Raji (cell line): ENCODE data around the gene DISP3.

Experiments
- POLR2A ChIP-seq: IDR thresholded peaks from 2 replicates; pipeline ENCODE4 v1.6.1; 2011; ENCODE audit warnings: low read depth, low read length, control low read depth; ENCODE audit not compliant: insufficient read depth

The DISP3 gene, protein sequence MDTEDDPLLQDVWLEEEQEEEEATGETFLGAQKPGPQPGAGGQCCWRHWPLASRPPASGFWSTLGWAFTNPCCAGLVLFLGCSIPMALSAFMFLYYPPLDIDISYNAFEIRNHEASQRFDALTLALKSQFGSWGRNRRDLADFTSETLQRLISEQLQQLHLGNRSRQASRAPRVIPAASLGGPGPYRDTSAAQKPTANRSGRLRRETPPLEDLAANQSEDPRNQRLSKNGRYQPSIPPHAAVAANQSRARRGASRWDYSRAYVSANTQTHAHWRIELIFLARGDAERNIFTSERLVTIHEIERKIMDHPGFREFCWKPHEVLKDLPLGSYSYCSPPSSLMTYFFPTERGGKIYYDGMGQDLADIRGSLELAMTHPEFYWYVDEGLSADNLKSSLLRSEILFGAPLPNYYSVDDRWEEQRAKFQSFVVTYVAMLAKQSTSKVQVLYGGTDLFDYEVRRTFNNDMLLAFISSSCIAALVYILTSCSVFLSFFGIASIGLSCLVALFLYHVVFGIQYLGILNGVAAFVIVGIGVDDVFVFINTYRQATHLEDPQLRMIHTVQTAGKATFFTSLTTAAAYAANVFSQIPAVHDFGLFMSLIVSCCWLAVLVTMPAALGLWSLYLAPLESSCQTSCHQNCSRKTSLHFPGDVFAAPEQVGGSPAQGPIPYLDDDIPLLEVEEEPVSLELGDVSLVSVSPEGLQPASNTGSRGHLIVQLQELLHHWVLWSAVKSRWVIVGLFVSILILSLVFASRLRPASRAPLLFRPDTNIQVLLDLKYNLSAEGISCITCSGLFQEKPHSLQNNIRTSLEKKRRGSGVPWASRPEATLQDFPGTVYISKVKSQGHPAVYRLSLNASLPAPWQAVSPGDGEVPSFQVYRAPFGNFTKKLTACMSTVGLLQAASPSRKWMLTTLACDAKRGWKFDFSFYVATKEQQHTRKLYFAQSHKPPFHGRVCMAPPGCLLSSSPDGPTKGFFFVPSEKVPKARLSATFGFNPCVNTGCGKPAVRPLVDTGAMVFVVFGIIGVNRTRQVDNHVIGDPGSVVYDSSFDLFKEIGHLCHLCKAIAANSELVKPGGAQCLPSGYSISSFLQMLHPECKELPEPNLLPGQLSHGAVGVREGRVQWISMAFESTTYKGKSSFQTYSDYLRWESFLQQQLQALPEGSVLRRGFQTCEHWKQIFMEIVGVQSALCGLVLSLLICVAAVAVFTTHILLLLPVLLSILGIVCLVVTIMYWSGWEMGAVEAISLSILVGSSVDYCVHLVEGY (N-terminal part only)

DNA sequence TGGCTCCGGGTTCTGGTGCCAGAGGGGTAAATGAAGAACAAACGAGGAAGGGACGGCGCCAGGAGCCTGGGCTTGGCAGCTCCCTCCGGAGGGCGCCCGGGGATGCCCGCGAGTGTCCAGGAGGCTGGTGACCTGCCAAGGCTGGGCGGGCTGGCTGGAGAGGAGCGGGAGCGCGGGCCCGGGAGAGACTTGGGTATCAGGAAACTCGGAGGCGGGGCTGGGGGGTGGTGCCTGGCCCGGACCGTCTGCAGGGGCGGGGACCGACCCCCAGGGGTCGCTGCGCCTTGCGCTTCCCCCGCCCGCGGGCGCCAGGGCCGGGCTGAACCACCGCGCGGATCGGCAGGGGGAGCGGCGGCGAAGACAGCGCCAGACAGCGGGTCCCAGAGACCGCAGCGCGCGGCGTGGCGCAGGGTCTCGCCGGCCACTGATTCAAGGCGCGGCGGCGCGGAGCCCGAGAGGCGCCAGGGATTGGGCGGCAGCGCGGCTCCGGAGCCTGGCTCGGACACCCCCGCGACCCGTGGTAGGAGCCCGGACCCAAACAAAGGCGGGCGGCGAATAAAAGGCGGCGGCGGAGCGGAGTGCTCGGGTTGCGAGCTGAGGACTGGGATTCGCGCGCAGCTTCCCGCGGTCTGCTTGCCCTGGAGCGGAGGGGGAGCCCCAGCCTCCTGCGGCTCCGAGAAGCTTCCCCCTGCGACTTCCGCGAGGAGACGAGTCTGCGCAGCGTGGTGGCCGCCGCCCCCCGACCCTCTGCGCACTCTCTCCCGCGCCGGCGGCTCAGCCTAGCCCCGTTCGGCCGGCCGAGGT is at the start of gene DISP3:
DISP3 (plus strand) TSS at position 585 of the 804 bp plus-strand sequence. CDS start 21,838 bp downstream, outside the sequence.
- 0 out of 2 replicates have a peak, but pooled peaks have one; percentile 18 for TF ChIP-seq POLR2A

DNA sequence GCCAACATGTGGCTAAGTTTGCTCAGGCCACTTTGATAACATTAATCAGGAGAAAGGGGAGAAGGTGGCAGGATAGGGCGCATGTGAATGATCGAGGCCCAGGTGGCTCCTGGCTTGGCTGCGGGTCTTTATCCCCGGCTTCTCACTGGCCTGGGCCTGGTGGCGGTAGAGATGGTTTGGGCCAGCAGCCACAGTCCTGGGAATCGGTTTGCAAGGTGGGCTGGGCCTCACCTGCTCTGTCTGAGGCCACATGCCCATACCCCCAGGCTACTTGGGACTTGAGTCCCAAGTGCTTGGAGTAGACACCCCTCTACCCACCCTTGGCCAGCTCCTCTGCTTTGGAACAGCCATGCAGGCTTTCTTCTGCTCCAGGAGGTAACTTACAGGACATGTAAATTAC is 49.7 kb upstream of the DISP3 start:
- TF ChIP-seq POLR2A: no peak

DNA sequence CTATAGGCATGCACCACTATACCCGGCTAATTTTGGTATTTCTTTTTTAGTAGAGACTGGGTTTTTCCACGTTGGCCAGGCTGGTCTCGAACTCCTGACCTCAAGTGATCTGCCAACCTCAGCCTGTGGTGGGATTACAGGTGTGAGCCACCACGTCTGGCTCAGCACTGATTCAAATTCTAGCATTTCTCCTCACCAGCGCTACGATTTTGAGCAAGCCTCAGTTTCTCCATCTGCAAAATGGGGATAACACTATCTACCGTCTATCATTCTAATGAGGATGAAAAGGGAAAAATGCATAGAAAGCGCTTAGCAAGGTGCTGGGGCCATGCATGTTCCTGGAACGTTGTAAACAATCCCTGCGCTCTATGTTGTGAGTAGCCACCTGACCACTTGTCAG is 49.0 kb upstream of the DISP3 start:
- no peak for TF ChIP-seq POLR2A

DNA sequence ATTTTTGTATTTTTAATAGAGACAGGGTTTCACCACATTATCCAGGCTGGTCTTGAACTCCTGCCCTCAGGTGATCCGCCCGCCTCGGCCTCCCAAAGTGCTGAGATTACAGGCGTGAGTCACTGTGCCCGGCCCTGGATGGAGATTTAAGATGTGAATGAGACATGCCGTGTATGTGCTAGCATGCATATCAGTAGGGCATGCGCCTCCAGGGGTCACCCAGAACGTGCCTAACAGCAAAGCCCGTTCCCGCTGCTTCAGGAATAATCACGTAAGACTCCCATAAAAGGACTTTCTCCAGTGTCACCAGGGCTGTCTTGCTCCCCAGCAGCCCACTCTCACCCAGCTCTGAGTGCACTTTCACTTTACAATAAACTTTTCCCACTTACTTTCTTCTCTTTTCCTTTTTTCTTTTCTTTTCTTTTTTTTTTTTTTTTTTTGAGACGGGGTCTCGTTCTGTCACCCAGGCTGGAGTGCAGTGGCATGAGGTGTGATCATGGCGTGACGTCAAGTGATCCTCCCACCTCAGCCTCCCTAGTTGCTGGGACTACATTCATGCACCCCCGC is 46.9 kb upstream of the DISP3 start:
- no peak for TF ChIP-seq POLR2A

DNA sequence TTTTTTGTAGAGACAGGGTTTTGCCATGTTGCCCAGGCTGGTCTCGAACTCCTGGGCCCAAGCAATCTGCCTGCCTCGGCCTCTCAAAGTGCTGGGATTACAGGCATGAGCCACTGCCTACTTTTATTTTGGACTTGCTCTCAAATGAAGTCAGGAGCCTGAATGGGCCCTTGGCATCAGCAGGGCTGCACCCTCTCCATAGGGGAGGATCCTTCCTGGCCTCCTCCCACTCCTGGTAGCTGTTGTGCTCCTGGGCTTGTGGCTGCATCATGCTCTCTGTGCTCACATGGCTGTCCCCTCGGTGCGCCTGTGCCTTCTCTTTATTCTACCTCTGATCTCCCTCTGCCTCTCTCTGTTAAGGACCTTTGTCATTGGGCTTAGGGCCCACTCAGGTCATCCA is 46.4 kb upstream of the DISP3 start:
- TF ChIP-seq POLR2A: no peak

DNA sequence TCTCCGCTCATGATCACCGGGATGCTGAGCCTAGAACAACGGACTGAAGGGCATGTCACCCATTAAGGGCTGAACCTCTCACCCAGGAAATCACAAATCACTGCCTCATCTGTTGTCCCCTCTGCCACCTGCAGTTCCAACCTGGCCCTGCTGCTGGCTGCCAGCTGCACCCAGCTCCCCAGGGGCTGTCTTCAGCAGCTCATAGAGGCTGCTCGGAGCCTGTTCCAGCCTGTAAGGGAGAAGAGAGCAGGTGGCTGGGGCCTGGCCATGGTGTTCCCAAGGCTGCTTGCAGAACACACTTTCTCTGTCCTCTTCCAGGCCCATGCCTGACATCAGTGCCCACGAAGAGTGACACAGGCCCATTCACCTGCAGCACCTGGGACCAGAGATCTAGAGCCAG is 44.5 kb upstream of the DISP3 start:
- no peak for TF ChIP-seq POLR2A

DNA sequence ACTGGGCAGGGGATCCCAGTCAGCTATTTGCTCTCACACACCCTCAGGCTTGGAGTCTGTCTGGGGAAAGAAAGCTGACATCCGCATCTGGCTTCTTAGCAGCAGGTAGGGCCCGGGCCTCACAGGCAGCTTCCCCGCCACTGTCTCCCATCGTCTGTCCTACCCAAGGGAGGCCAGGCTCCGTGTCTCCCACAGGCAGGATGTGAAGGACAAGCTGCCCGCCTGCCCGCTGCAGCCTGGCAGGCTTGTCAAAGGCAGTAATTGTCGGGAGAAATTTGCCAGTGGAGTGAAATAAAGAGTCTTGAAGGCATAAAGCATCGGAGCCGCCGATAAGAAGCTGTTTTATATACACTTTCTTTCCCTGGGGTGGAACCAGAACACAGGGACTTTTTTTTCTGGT is 44.0 kb upstream of the DISP3 start:
- no peak for TF ChIP-seq POLR2A

DNA sequence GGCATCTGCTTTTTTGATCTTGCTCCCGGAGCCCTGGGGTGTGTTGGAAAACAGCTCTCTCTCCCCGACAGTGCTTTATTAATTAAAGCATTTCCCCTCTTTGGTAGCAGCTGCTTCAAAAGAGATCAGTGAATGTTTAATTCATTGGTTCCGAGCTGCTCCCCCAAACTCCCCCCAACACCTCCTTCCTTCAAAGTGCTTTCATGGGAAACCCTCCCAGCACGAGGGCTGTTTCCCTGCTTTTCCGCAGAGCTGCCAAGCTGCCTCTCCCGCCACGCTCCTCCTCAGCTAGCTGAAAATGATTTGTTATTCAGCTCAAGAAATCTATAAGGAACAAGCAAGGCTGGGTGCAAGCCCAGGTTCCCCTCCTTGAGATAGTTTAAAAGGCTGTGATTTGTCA is 40.0 kb upstream of the DISP3 start:
- TF ChIP-seq POLR2A: no peak

DNA sequence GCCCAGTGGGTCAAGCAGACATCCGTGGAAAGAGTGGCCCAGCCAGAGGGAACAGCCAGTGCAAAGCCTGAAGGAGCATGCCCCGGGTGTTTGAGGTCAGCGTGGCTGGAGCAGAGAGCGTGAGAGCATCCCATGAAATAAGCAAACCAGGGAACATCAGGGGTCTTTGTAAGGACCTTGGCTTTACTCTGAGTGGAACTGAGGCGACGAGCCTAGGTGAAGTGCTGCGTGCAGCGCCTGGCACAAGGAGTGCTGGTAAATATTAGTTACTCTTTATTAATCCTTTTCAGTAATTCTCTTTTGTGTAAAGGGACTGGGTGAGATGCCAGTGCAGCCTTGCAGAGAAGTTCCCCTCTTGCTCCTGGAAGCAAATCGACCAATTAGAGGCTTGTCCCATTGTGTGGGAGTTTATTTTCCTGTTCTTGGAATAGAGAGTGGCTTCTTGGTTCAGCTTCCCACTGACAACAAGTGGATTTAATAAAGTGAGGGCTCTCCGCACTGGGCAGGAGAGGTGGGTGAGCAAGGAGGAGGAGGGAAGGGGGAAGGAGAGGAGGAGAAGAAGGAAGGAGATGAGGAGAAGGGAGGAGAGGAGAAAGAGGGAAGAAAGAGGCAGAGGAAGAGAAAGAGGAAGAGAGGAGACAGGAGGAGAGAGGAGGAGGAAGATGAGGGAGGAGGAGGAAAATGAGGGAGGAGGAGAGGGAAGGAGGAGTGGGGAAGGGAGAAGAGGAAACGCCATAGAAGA is 37.6 kb upstream of the DISP3 start:
- no peak for TF ChIP-seq POLR2A

DNA sequence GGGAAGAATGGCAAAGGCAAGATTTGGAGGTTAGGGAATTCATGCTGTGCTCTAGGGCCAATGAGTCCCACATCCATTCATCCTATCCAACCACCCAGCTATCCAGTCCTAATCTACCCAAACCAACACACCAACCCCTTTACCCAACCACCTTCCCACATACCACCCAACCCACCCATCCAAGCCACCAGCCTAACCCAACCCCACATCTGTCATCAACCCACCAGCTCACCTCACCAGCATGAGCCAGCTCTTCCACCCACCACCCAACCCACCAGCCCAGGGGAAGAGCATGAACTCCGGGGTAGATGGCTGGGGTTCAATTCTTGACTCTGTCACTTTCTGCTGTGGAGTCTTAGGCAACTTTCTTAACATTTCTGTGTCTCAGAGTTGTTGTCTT is 35.9 kb upstream of the DISP3 start:
- no peak for TF ChIP-seq POLR2A

DNA sequence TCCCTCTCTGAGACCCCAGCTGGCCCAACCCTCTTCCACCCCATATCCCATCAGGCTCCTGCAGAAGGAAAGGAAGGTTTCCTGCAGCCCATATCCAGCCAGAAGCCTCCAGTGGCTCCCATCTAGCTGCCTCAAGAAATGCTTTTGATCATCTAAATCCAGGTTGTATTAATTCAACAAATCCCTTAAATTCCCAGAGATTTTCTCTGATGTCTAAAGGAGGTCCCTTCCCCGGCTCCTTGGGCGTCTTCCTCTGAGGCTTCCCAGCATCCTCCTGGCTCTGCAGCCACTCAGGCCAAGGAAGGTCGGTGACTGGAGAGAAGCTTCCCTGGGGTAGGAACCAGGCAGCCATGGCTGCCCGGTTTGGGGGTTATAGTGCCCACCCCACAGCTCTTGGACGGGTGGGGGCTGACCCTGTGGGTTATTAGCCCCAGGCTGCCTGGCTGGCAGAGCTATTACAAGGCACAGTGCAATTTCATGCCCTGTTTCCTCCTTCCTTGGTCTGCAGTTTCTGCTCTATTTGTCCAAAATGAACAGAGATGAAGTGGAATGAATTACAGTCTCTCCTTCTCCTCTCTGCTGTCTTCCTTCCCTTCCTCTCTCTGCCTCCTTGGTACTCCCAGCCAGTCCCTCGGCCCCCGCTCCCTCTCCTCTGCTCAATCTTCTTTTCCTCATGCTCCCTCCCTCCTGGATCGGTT is 34.8 kb upstream of the DISP3 start:
- TF ChIP-seq POLR2A: no peak

DNA sequence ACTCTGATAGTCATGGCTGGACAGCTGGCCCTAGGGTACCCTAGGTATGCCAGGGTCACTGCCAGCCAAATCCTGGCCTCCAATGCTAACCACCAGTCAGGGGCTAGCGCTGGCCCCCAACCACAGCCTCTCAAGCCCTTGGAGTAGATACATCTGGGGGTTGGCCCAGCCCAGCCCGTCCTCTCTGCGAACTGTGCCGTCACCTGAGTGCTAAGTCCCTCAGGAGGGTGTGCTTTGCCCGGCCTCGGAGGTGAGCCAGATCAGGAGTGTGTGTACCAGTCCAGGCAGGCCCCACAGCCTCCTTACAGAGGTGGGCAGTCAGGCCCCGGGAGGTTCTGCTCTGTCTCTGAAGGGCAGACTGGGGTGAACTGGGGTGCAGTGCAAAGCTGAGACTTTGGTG is 34.0 kb upstream of the DISP3 start:
- TF ChIP-seq POLR2A: no peak

DNA sequence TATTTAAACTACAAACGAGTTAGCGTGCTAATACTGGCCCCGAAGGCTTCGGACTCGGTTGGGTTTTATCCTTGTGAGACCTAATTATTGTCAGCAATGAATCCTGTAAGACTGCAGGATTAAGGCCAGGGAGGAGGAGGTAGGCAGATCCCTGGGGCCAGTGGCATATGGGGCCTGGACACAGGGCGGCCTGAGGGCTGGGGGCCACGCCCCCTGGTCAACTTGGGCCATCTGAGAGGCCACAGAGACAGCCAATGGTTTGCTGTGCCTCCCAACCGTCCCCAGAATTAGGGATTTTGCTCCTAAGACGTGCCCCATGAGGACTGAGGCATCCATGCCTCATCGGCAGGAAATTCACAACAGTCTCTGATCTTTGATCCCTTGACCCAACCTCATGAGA is 31.1 kb upstream of the DISP3 start:
- no peak for TF ChIP-seq POLR2A
